HL-60/S4 treated with phorbol 12-myristate 13-acetate at 8.2 ng/mL for 4 days and 3 days (cell line): ENCODE data around the gene ZNF664.

ENCODE experiments used
- in situ Hi-C: fragments of 300-500 bp; cut with MboI; formaldehyde crosslinking; loops from 2 replicates; pipeline ENCODE4 v1.15.0; 2022; ENCODE audit warnings: low sequenced_read_pairs

ZNF664 gene

DNA sequence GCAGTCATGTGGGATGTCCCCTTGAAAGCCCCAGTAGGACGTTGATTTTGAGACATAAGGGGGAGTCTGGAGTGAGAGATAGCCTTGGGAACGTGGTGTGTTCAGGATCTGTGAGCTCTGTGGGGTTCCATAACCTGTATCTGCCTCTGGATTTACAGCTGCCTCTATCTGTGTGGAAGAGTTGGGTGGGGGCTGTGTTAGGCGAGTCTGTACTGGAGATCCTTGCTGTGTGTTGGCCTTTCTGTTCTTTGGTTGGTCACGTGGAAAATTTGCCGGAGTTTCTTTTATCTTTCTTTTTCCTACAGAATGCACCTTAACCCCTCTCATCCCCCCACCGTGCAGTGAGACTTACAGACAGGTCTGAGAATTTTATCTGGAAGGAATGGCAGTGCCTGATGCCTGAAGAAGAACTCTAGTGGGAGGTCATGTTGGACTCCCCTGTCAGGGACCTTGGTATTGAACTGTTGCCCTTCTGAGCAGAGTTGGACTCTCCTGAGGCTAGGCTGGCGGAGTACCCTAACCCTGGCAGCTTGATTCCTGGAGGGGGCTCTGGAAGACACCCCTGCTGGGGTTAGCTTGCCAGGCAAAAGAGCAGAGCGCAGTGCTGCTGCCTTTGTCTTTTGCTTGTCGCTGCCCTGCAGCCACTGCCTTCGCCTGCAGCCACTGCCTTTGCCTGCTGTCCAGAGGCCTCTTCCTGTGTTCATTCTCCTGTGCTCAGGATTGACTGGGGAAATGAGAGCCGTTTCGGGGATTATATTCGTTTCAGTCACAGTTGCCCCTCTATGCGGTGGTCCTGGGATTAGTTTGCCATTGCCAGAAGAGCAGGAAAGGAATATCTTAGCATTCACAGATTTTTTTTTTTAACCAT, 34.1 kb downstream of the ZNF664 start:
- in situ Hi-C loops, result no loop called here

DNA sequence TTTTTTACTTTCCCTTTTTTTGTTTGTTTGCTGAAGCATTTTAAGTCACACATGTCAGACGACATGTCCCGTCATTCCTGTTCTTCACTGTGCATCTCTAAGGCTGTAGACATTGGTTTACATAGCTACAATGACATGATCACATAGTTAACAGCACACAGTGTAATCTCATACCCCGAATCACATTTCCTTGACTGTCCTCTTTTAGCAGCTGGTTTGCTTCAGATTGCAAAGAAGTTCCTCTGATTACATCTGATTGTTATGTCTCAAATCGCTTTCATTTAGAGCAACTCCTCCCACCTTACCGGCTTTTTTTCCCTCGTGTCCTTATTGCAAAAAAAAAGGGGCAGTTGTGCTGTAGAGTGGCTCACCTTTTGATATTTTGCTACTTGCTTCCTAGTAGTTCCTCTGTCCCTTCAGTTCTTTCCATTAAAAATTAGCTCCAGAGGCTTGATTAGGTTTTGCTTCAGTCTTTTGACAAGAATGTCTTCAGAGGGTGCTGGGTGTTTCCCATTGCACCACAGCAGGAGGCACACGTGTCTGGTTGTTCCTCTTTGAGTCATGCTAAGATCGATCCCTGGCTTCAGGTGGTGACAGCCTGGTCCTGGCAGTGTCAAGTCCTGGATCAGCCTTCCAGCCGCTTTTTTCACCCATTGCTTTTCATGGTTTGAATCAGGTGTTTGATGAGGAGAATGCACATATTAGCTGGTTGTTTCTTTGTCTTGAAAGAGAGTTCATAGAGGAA, 35.0 kb downstream of the ZNF664 start:
- in situ Hi-C loops, result no loop called here

DNA sequence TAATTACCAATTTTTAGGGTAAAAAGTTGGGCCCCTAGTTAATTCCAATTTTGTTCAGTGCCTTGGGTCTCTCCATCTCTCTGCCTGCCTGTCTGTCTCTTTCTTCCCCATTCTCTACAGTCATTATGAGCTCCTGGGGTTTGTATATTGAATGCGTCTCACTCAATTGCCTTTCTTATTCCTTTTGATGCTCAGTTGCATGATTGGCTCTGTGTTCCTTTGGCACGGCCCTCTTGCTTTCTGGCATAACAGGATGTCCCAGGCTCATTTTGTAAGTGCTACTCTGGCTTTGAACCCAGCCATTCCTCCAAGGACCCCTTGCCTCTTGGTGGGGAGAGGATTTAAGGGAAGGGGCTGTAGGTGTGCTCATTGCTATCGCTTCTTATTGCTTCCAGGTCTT, 35.6 kb downstream of the ZNF664 start:
- in situ Hi-C loops, result no loop called here

DNA sequence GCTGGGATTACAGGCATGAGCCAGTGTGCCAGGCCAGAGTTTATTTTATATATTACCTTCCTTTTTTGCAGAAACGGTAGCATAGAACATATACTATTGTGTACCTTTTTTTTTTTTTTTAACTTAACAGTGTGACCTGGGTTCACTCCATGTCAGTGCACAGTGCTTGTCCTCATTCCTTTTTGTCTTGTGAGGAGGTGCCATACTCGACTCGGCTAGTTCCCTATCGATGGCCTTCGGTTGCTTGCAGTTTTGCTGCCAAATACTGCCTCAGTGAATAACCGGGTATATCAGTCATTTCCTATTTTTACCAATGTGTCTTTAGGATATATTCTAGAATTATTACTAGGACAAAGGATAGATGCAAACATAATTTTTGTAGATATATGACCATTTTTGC, 36.8 kb downstream of the ZNF664 start:
- in situ Hi-C loops, result no loop called here

DNA sequence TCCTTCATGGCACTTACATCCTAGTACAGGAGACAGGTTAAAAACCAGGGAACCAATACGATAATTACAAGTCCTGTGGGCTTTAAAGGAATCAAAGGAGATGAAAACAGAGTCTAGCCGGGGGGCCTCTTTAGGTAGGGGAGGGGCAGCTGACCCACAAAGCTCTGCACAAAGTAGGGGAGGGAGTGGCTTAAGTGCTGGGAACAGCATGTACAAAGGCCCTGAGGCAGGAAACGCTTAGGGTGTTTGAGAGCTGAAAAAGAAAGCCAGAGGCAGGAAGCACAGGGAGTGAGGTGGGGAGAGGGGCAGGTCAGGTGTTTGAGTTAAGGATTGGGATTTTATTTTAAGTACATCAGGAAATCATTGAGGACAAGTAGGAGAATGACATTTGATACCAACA, 37.7 kb downstream of the ZNF664 start:
- in situ Hi-C loops, result no loop called here

DNA sequence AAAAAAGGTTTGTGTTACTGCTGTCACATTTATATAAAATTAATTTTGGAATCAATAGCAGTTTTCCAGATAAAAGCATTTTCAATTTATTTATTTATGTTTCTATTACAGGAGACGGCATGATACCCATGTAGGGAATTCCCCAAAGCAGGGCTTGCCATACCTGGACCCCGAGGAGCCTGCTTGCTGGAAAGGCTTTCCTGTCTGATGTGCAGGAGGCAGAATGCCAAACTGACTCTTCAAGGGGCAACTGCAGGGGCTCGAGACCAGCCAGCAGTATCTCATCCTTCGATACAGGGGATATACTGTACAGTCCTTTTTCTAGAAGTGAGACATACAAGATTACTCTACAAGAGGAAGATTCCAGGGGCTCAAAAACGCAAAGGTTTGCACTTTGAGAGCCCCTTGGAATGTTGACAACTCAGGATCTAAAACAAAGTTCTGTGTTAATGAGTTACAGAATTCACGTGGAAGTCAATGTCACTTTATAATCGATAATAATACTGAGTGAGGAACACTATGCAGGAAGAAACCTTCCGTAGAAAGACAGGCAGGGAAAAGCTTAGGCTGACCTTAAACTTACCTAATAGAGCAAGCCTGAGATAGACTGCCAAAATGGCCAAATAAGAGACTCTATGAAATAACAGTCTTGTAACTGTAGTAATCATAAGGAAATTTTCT, 38.6 kb downstream of the ZNF664 start:
- in situ Hi-C loops, result no loop called here

DNA sequence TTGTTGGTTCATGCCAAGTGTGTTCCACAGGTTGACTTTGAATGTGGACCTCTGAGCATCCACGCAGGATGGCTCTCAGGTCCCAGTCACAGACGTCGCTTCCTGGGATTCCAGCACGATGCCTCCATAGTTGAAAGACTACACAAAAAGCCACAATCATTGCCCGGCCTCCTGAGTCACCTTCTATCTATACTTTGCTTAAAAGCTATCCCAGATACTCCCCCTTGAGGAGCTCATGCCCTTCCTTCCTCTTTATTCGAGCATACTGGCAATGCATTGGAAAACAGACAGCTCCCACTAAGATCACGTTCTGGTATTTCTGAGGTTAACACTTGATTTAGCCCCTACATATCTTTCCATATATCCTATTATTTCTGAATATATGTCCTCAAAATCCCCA, 40.1 kb downstream of the ZNF664 start:
- in situ Hi-C loops, result no loop called here

DNA sequence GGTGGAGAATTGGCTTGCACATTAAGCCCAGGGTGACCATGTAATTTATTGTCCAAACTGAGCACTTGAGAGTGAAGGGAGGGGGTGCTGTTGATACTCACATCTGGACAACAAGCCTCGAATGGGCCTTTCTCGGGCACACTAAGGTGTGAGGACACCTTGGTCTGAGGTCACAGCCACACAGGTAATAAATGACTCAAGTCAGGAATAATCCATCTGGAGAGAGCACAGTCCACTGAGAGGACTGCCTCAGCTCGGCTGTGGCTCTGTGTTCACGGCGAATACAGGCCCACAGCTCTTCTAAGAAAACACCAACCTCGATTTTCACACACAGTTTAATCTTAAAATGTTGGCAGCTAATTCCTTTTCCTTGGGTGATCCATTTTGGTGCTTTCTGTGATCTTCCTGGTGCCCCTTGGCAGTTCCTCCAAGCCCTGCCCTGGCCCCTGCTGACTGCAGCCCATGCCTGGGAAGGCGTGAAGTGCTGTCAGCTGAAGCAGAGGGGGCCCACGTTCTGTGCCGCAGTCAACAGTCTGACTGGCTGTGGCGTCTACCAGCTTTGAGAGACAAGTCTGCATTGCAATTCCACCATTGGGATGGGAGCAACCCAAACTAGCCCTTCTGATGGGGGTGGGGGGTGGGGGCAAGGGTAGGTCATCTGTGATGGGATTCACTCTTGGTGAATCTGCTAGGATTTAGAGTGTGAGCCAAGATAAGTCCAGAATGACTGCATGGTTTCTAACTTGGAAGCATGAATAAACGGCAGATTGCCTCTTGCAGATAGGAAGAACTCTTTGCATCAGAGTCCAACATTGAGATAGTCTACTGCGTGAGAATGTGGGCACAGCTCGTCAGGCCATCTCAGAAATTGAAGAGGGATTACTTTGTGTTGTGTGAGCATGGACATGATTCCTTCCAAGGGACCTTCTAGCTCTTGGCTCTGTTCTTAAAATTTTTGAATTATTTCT, 42.8 kb downstream of the ZNF664 start:
- in situ Hi-C loops, result no loop called here

DNA sequence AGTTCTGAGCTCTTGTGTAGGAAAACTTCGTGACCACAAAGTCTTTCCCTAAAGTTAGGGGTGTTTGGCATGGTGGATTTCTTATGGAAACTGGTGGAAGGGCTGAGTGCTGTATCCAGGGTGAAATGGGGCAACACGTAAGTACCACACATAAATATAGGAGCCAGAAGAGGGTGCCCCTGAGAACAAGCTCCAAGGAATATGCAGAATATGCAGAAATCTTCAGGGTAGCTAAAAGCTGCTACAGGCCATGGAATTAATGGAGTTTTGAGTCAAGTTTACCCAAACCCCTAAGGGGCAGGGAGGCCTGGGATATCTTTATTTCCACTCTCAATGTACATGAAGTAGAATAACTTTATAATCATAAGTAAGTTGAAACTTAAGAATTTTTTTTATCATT, 44.0 kb downstream of the ZNF664 start:
- in situ Hi-C loops, result no loop called here

DNA sequence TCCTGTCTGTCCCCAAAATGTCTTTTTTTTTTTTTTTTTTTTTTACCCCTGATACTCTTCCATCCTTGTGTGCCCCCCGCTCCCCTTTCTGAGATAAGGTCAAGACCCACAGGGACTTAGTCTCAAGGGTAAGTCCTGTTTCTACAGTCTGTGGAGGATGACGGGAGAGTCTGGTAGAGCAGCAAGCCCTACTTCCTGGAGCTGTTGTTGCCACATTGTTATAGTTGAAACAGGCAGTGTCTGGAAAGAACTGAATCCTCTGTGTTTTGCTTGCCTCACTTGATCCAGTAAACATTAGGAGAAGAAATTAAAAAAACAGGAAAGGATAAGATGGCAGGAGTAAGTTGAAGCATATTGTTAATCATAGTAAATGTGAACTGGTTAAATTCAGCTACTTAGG, 45.5 kb downstream of the ZNF664 start:
- in situ Hi-C loops, result no loop called here

DNA sequence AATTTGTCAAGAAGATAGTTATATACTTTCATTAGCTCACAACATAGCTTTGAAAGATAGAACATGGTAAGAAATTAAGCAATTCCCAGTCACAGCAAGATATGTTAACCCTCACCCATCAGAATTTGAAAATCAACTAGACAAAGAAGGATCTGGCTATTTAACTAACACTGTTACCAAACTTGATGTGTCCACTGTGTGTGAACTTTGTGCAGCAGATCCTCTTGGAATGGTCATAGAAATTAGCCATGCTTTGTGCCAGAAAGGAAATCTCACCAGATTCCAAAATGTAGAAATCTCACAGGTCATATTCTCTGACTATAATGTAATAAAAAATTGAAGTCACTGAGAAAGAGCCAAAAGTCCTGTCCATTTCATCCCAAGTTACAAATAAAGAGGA, 46.1 kb downstream of the ZNF664 start:
- in situ Hi-C loops, result no loop called here

DNA sequence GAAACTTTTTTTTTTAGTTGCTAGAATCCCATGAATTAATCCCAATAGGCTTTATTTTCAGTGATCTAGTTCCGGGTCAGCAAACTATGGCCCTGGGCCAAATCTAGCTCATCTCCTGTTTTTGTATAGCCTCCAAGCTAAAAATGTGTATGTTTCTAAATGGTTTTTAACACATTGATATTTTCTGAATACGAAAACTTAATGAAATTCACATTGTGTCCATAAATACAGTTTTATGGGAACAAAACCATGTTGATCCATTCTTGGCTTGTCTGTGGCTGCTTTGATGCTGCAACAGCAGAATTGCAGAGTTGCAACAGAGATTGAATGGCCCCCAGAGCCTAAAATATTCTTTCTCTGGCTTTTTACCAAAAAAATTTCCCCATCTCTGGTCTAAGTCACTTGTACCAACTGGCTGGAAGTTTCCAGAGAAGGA, 47.5 kb downstream of the ZNF664 start:
- in situ Hi-C loops, result no loop called here

DNA sequence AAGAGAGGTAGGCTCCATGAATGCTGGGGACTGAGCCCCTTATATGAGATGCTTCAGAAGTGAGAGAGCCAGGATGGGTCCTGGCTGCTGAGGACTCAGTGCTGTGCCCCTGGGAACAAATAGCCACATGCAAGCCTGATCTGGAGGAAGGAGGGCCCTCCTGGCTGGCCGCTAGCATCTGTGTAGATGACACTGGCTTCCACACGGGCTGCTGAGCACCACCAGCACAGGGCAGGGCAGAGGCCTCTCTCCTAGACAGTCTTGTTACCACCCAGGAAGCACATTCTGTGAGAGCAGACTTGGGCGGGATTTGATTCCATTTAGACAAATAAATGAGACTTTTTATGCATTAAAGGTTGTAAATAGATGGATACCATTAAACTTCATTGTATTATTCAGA, 48.0 kb downstream of the ZNF664 start:
- in situ Hi-C loops, result no loop called here

DNA sequence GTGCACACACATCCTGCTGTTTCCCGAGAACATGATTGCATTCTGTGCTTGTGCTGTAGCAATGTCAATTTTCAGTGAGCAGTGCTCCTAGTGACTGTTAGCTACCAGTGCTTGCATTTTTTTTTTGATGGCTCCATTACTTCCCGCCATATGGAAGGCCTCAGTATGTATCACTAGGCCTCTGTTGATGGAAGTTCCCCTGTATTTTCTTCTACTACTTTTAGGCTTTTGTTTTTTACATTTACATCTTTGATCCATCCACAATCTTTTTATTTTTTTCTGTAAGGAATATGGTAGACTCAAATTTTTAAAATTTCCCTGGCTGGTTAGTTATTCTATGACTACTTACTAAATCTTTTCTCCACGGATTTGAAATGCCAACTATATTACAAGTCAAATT, 49.1 kb downstream of the ZNF664 start:
- in situ Hi-C loops, result no loop called here

DNA sequence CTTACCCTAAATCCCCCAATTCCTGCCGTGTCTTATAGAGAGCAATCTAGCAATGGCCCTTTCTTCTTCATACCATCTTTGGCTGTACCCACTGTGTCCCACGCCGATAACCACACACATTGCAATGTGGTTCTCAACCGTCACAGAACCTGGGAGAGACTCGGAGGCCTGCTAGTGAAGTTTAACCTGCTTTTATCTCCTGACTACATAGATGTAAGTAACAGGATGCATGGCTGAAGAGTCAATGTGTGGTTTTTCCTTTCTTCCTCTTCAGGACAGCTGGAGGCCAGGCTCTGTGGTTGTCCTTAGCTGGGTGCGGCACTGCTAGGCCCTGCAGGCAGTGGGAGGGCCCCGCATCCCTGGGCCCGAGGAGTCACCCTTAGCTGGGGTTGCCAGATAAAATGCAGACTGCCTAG, 51.3 kb downstream of the ZNF664 start:
- in situ Hi-C loops, result no loop called here

DNA sequence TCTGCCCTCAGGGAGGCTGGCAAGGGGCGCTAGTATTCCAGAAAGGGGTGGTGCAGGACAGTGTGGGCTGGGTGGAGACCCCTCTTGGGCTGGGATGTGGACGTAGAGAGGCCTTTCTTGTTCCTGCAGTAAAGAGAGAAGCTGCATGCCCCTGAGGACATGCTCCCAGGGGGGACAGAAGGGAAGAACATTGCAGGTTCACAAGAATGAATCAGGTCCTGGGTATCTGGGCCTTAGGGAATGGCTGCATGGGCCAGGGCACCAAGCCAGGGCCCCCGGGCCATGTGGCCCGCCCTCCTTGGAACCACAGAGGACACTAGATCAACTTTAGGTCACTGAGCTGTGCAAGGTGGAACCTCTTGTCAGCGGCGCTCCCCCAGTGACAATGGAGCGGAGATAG, 51.8 kb downstream of the ZNF664 start:
- in situ Hi-C loops, result no loop called here

DNA sequence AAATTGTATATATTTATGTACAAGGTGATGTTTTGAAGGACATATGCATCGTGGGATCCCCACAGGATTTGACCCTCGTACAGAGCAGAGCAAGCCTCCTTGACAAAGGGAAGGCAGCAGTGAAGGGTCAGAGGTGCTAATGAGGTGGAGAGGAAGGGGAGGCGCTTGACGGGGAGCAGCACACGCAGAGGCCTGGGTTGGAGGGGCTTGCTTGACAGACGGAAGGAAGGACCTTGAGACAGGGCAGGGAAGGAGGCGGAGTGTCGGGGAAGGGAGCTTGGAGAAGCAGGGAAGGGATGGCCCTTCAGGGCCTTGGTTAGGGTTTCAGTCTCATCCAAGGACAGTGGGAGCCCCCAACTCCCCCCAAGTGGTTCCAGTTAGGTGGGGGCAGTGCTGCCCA, 52.6 kb downstream of the ZNF664 start:
- in situ Hi-C loops, result no loop called here

DNA sequence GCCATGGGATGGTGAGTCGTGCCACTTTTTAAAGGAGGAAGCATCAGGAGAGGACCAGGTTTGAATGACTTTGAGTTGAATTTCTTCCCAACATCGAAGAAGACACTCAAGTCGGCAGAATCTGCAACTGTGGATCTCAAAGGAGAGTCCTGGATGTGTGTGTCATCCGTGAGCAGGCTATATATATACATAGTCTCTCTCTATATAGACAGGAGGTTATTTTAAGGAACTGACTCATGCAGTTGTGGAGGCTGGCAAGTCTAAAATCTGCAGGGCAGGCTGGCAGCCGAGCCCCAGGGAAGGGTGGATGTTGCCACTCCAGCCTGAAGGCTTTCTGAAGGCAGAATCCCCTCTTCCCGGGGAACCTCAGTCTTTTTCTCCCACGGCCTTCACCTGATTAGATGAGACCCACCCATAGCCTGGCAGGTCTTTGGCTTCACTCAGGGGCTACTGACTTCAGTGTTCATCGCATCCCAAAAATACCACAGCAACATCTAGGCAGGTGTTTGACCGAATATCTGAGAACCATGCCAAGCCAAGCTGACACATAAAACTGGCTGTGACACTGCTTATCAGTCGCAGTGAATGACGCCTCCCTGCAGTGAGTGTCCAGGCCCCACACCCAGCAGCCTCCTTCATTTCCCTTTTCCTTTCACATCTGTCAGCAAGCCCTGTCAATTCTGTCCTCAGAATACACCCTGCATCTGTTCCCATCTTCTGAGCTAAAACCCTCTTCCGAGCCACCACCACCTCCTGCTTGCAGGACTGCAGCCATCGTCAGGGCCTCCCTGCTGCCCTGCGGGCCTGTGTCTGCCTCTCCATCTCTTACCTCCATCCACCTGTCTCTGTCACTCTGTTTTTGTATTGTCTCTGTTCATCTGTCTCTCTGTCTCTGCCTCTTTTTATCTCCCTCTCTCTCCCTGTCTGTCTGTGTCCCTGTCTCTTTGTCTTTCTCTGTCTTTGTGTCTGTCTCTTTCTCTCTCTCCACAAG, 54.0 kb downstream of the ZNF664 start:
- in situ Hi-C loops, result no loop called here

DNA sequence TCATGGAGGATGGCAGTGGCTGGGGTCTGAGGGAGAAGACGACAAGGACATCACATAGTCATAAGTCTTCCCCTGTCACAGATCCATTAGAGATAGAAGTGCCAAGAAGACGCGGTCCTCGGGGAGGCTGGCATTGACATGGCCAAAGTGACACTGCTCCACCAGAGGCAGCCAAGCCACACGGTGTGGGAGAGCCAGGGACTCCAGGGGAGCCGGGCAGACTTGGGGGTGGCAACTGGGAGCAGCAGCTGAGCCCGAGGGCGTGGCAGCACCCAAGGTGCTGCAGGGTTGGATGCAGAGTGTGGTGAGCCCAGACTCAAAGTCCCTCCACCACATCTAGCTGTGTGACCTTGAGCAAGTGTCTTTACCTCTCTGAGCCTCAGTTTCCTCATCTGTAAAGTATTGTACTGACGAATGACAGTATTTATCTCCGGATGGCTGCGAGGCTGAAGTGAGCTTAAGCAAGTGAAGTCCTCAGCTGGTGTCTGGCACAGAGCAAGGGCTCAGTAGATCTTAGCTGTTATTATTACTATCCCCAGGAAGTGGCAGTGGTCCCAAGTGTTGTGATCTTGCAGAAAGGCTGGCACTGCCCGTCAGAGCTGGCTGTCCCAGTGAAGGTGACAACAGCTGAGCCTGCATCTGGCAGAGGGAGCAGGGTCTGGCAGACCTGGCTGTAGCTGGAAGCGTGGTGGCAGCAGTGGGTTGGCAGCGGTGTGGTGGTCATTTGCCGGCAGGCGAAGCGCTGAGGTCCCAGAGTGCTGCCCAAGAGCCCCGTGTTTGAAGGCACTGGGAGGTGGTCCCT, 54.9 kb downstream of the ZNF664 start:
- in situ Hi-C loops, result no loop called here
